Ammon's horn (tissue), 1 donor: ENCODE measurements around the gene RAD51AP1.
A peak's percentile ranks its signal among the peaks of the same experiment; 100 is the strongest.

Source experiments
- DNase-seq: peaks from one replicate; pipeline ENCODE4 v3.0.0-alpha.2; 2016; ENCODE audit warnings: low spot score

The RAD51AP1 gene

GRCh38 chr12:4595881-4596280 lies 57.2 kb downstream of the RAD51AP1 start:
- DNase-seq: no peak

- peak; percentile 22 for DNase-seq
These were observed 64.7 kb downstream of the RAD51AP1 start for GRCh38 chr12:4603421-4603820.

- no peak for DNase-seq
These were observed 65.3 kb downstream of the RAD51AP1 start for GRCh38 chr12:4603946-4604345.

- DNase-seq: peak; percentile 93
These were observed 66.0 kb downstream of the RAD51AP1 start for GRCh38 chr12:4604684-4605193.

GRCh38 chr12:4607056-4607455 lies 68.4 kb downstream of the RAD51AP1 start:
- DNase-seq: no peak

GRCh38 chr12:4609071-4609470 lies 70.4 kb downstream of the RAD51AP1 start:
- no peak for DNase-seq
